Epidermal melanocyte (primary cell): ENCODE results near the gene FHIP2A.
"Not testable (repeated sequence)": the region's sequence is repeated elsewhere in the genome, so short reads cannot be mapped to it uniquely, and the experiment has no call there.

Source experiments
- DNase-seq: peaks from one replicate; pipeline ENCODE4 v3.0.0; 2011; ENCODE audit warnings: low spot score; ENCODE audit not compliant: insufficient read length

Gene FHIP2A, protein sequence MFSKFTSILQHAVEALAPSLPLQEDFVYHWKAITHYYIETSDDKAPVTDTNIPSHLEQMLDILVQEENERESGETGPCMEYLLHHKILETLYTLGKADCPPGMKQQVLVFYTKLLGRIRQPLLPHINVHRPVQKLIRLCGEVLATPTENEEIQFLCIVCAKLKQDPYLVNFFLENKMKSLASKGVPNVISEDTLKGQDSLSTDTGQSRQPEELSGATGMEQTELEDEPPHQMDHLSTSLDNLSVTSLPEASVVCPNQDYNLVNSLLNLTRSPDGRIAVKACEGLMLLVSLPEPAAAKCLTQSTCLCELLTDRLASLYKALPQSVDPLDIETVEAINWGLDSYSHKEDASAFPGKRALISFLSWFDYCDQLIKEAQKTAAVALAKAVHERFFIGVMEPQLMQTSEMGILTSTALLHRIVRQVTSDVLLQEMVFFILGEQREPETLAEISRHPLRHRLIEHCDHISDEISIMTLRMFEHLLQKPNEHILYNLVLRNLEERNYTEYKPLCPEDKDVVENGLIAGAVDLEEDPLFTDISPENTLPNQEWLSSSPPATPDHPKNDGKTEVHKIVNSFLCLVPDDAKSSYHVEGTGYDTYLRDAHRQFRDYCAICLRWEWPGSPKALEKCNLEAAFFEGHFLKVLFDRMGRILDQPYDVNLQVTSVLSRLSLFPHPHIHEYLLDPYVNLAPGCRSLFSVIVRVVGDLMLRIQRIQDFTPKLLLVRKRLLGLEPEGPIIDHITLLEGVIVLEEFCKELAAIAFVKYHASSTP

GRCh38 chr10:114821293-114821914 is at the start of gene FHIP2A:
Gene FHIP2A (plus strand): TSS chr10:114821780. CDS start chr10:114822079, 299 bp downstream.
- peak; percentile 53 for DNase-seq

DNA sequence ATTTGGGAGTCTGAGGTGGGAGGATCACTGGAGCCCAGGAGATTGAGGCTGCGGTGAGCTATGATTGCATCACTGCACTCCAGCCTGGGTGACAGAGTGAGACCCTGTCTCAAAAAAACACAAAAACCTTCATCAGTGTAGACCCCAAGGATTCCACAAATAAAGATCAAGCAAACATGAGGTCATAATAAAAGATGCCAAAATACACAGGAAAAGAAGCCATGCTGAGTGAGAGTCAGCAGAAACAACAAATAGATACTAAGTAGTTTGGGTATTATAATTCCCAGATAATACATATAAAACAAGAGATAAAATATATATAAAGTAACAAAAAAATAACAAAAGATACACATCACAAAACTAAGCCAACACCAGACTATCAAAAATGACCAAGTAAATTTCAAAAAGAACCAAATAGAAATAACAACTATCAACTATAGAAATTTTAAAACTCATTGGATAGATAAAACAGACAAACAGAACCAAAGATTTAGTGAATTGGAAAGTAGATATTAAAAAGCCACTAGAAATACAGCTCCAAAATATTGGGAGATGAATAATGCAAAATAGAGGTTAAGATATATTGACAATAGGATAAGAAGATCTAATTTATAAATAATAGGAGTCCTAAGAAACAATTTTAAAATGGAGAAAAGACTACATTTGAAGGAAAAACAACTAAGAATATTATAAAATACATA is 48.9 kb upstream of the FHIP2A start:
- no peak for DNase-seq

GRCh38 chr10:114773197-114773532 is 48.4 kb upstream of the FHIP2A start:
- DNase-seq = no peak

- not testable (repeated sequence) for DNase-seq
These were observed 46.5 kb upstream of the FHIP2A start for GRCh38 chr10:114775082-114775481.

DNA sequence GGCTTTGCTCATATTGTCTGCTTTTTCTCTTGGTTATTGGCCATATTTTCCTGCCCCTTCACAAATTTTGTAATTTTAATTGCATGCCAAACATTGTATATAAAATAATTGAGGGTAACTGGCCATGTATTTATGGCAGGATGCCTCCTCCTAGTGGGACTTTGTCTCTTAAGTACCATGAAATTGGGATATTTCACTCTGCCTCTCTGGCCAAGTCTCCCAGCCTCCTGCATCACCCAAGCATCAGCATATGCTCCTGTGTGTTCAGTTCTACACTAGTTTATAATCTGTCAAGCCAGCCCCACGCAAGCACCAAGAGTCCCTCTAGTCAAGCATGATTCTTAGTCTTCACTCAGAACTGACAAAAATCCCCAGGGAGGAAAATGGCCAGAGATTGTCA is 44.2 kb upstream of the FHIP2A start:
- no peak for DNase-seq

DNA sequence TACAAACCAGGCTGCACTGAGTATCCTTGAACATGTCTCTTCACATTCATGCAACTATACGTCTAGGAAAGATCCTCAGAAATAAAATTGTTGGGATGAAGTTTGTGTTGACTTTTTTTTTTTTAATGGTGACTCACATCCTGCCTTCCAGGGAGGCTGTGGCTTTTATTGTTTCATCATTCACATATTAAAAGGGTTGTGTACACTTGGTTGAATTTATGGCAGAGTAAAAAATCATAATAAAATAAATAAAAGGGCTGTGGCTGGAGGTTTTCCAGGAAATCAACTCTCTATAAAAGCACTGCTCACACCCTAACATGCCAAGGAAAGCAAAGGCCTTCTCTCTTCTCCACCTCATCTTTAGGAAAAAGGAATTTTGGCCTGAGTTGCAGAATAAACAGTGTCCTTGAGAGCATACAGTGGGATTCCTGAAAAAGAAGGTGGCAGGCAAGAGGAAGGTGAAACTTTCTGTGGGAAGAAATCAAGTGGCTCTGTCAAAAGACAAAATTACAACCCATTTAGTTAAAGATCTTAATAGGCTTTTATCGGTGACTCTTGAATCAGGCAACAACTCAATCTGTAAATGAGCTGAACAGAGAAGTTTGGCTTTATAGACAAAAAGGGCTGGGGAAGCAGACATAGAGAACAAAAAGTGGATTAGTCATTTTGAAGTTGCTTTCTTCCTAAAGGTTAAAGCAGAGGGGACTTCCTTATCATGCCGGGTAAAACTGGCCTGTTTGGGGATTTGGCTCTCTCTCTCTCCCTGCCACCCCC is 41.6 kb upstream of the FHIP2A start:
- DNase-seq = peak; percentile 34

DNA sequence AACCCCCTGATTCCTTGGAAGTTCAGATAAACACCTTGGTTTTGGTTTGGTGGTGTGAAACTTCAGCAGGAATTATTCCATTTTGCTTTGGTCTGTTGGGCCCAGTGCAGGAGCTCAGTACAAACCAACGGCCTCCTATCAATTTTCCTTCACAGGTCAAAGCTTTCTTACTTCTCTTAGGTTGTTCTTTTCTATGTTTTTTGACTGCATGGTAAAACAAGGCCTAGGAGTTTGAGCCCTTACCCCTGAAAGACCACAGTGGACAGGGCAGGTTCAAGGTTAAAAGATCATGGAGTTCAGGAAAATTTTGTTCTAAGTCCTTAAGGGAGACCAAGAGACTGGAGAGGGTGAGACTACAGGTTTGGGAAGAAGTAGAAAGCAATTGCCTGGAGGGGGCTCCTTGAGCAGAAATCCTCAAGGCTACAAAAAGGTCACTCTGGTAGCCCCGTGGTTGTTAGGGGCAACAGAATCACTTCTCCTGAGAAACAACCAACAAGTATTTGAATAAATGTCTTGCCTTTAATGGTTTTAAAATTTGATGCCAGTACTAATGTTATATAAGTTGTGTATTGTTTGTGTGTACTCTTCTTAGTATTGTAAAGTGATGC is 40.9 kb upstream of the FHIP2A start:
- no peak for DNase-seq

DNA sequence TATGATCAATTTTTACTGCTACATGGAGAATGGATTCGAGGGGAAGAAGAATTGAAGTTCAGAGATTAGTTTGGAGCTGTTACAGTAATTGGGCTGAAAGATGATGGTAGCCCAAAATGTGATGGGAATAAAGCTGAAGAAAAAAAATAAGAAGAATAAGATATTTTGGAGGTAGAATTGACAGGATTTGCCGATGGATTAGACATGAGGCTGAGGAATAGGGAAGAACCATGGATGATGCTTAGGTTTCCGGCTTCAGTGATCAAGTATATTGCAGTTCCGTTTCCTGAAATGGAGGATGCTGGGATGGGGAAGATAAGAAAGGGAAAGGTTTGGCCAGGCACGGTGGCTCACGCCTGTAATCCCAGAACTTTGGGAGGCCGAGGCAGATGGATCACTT is 38.9 kb upstream of the FHIP2A start:
- DNase-seq = no peak

GRCh38 chr10:114783686-114784085 is 37.9 kb upstream of the FHIP2A start:
- DNase-seq = no peak

DNA sequence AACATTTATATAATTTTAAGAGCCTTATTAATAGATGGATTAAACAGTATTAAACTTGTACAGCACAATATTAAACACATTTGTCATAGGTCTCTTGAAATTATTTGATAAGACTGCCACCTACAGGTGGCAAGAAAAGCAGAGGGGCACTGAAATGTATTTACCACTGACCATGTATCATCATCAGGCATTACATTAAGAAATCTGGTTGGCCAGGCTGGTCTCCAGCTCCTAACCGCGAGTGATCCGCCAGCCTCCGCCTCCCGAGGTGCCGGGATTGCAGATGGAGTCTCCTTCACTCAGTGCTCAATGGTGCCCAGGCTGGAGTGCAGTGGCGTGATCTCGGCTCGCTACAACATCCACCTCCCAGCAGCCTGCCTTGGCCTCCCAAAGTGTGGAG is 35.1 kb upstream of the FHIP2A start:
- DNase-seq = not testable (repeated sequence)

DNA sequence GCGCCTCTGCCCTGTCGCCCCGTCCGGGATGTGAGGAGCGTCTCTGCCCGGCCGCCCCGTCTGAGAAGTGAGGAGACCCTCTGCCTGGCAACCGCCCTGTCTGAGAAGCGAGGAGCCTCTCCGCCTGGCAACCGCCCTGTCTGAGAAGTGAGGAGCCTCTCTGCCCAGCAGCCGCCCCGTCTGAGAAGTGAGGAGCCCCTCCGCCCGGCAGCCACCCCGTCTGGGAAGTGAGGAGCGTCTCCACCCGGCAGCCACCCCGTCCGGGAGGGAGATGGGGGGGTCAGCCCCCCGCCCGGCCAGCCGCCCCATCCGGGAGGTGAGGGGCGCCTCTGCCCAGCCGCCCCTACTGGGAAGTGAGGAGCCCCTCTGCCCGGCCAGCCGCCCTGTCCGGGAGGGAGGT is 34.4 kb upstream of the FHIP2A start:
- DNase-seq = not testable (repeated sequence)

- DNase-seq = no peak
These were observed 29.8 kb upstream of the FHIP2A start for GRCh38 chr10:114791768-114792167.

DNA sequence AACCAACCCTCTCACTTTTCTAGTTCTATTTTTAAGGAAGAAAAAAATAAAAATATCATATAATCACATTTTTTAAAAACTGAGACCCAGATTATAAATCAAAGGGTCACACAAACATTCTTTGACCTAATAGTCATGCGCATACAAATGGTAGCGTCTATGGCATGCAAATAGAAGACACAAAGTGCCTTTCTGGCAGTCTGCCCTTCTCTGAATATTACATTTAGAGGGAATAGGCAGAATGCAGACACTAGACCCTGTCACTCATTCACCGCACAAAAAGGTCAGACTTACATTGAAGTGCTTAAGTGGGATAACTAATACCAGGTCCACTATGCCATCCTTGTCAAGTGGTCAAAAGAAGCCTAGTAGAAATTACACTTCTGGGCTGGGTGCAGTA is 26.5 kb upstream of the FHIP2A start:
- DNase-seq = no peak

- no peak for DNase-seq
These were observed 21.2 kb upstream of the FHIP2A start for GRCh38 chr10:114800361-114800760.

- DNase-seq = no peak
These were observed 20.2 kb upstream of the FHIP2A start for GRCh38 chr10:114801411-114801813.

DNA sequence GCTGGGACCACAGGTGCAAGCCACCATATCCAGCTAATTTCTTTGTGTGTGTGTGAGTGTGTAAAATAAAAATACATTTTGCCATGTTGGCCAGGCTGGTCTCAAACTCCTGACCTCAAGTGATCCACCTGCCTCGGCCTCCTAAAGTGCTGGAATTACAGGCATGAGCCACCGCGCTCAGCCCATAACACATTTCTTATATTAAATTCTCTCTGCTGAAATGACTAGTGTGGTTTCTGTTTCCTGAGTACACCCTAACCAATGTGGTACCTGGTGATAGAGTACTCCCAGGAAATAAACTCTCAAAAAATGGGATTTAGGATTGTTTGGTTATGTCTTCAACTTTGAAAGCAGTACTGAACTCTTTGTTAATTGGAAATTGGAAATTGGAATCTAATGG is 19.4 kb upstream of the FHIP2A start:
- no peak for DNase-seq

DNA sequence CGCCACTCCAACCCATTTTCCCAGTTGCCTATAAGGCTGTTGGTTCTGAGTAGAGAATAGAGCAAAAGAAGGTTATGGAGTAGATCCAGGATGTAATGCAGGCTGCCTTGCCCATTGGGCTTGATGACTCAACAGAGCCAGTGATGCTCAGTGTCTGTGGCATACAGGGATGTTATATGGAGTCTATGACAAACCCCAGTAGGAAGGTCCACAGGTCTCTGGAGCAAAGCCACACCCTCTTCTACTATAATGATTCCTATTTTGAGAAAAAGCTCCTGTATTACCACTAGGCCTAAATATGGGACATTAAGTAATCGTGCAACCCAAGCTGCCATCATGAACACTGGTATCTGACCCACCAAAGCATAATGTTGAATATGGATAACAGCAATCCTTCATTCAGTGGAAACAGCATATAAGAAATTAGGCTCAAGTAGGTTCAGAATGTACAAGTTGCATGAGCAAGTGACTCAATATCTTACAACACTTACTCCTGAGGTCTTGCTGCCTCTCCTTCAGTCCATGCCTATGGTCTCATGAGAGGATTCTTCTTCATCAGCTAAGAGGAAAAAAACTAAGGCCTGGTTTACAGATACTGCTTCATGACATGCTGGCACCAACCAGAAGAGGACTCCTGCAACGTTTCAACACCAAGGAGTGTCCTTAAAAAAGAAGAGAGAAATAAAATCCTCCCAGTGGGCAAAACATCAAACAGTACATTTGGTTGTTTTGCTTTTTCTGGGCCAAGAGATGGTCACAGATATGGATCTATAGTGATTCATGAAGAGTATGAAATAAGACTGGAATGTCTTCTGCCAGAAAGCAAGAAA is 14.8 kb upstream of the FHIP2A start:
- no peak for DNase-seq

DNA sequence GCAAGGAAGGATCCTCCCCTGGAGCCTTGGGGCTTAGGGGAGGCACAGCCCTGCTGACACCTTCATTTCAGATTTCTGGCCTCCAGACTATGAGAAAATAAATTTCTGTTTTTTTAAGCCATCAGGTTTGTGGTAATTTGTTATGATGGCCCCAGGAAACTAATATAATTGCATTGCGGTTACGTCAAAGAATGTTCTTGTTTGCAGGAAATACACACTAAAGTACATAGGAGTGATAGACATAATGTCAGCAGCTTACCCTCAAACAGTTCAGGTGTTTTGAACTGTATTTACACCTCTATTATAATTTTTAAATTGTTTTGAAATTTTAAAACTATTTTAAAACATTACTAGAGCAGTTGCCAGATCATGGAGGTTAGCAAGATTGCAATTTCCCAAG is 12.6 kb upstream of the FHIP2A start:
- no peak for DNase-seq

DNA sequence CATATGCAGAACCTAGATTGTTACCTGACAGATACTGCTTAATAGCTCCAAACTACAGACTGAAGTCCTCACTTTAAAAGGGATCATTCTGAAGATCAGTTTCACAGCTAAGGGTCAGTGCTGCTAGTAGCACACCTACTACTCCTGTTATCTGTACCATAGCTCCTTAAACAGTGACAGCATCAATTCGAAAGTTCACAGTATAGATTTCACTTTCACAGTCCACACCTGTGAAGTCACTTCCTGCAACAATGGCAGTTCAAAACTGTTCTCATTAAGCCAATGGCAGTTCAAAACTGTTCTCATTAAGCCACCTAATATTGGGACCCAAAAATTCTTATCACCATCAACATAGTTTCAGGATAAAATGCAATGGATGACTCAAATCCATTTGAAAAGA is 10.7 kb upstream of the FHIP2A start:
- no peak for DNase-seq

- DNase-seq = no peak
These were observed 9.7 kb upstream of the FHIP2A start for GRCh38 chr10:114811862-114812261.
